ENCODE results near the gene TAF13. TPM values are rescaled to one million over a fixed set of nuclear protein-coding genes. Genes with fewer than 3 reads are reported as not detected.
"Not testable (repeated sequence)": the region's sequence is repeated elsewhere in the genome, so short reads cannot be mapped to it uniquely, and the experiment has no call there.

TAF13 gene
- total RNA-seq, 1 donor from 2014 or later: 25.0 TPM

DNA sequence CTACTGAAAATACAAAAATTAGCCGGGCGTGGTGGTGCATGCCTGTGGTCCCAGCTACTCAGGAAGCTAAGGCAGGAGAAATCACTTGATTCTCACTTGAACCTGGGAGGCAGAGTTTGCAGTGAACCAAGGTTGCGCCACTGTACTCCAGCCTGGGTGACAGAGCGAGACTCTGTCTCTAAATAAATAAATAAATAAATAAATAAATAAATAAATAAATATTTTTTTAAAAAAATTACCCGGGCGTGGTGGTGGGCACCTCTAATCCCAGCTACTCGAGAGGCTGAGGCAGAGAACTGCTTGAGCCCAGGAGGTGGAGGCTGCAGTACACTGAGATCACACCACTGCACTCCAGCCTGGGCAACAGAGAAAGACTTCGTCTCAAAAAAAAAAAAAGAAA lies 46.3 kb downstream of the TAF13 start:
- H3K27me3 Mint-ChIP-seq (ENCODE audit: low read depth); intact Hi-C loops (cut with micrococcal nuclease); DNase-seq (ENCODE audit: low spot score); H3K4me1 Mint-ChIP-seq (ENCODE audit: low read depth); H3K36me3 Mint-ChIP-seq (ENCODE audit: low read depth); H3K27ac Mint-ChIP-seq; H3K9me3 Mint-ChIP-seq; H3K4me3 Mint-ChIP-seq (ENCODE audit: low read depth): not testable (repeated sequence)

GRCh38 chr1:109027841-109028240 lies 48.0 kb downstream of the TAF13 start:
- Mint-ChIP-seq H3K27ac (no peak overlapping the region), H3K36me3 (ENCODE audit: low read depth) (no peaks in the 10 kb centered on the region), H3K4me3 (ENCODE audit: low read depth) (no peak overlapping the region), H3K4me1 (ENCODE audit: low read depth) (no peaks in the 10 kb centered on the region), H3K27me3 (ENCODE audit: low read depth) (no peaks in the 10 kb centered on the region), H3K9me3 (no peaks in the 10 kb centered on the region)
- DNase-seq (ENCODE audit: low spot score): no peak
- intact Hi-C loops (cut with micrococcal nuclease): no loop called here

- H3K9me3 Mint-ChIP-seq: no peaks in the 10 kb centered on the region
- no peaks in the 10 kb centered on the region for H3K4me1 Mint-ChIP-seq (ENCODE audit: low read depth)
- H3K36me3 Mint-ChIP-seq (ENCODE audit: low read depth): no peaks in the 10 kb centered on the region
- H3K27ac Mint-ChIP-seq: no peak overlapping the region
- H3K4me3 Mint-ChIP-seq (ENCODE audit: low read depth): no peak overlapping the region
- H3K27me3 Mint-ChIP-seq (ENCODE audit: low read depth): no peaks in the 10 kb centered on the region
- intact Hi-C loops (cut with micrococcal nuclease): no loop called here
- DNase-seq (ENCODE audit: low spot score): no peak
These were observed 50.1 kb downstream of the TAF13 start for GRCh38 chr1:109025694-109026093.

GRCh38 chr1:109024646-109025045 lies 51.2 kb downstream of the TAF13 start:
- intact Hi-C loops (cut with micrococcal nuclease): no loop called here
- no peak overlapping the region for H3K4me3 Mint-ChIP-seq (ENCODE audit: low read depth)
- H3K36me3 Mint-ChIP-seq (ENCODE audit: low read depth): peaks cover under 1% of the 10 kb centered on the region
- no peaks in the 10 kb centered on the region for H3K27me3 Mint-ChIP-seq (ENCODE audit: low read depth)
- no peak overlapping the region for H3K27ac Mint-ChIP-seq
- DNase-seq (ENCODE audit: low spot score): no peak
- H3K9me3 Mint-ChIP-seq: no peaks in the 10 kb centered on the region
- no peaks in the 10 kb centered on the region for H3K4me1 Mint-ChIP-seq (ENCODE audit: low read depth)

DNA sequence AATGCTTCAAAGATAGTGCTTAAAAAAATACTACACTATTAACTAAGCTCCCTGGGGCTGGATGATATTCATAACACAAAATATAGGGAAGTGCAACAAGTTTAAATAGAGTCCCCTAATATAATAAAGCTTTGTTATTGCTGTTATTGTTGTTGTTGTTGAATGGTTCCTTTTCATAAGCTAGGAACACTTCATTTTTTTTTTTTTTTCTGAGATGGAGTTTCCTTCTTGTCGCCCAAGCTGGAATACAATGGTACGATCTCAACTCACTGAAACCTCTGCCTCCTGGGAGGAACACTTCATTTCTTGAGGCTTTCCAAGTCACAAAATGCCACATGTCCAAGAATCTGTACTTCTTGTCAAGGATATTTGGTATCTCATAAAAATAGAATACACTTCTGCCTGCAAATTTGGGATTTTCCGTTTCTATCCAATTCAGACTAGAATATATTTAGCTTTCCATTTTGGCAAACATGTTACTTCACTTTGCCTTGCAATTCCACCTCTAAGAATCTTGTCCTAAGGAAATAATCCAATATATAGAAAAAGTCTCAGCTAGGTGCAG lies 55.0 kb downstream of the TAF13 start:
- Mint-ChIP-seq H3K27me3 (ENCODE audit: low read depth) (no peaks in the 10 kb centered on the region), H3K4me3 (ENCODE audit: low read depth) (no peak overlapping the region), H3K4me1 (ENCODE audit: low read depth) (peaks cover 1% of the 10 kb centered on the region), H3K9me3 (no peaks in the 10 kb centered on the region), H3K27ac (no peak overlapping the region), H3K36me3 (ENCODE audit: low read depth) (peaks cover 17% of the 10 kb centered on the region)
- intact Hi-C loops (cut with micrococcal nuclease): no loop called here
- no peak for DNase-seq (ENCODE audit: low spot score)

- intact Hi-C loops (cut with micrococcal nuclease); H3K4me1 Mint-ChIP-seq (ENCODE audit: low read depth); H3K27ac Mint-ChIP-seq; H3K27me3 Mint-ChIP-seq (ENCODE audit: low read depth); H3K9me3 Mint-ChIP-seq; DNase-seq (ENCODE audit: low spot score); H3K4me3 Mint-ChIP-seq (ENCODE audit: low read depth): not testable (repeated sequence)
- peaks cover 20% of the 10 kb centered on the region for H3K36me3 Mint-ChIP-seq (ENCODE audit: low read depth)
These were observed 58.1 kb downstream of the TAF13 start for GRCh38 chr1:109017719-109018118.

DNA sequence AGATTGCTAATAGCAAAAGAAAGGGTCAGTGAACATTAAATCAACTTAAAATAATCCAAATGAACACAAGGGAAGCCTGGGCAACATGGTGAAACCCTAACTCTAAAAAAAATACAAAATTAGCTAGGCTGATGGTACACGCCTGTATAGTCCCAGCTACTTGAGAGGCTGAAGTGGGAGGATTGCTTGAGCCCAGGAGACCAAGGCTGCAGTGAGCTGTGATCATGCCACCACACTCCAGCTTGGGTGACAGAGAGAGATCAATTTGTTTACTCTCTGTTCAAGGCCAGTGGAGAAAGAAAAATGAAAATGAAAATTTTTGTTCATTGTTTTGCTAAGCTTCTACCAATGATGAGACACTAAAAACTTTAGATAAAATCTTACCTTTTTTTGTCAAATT lies 58.7 kb downstream of the TAF13 start:
- no peak for DNase-seq (ENCODE audit: low spot score)
- Mint-ChIP-seq H3K4me1 (ENCODE audit: low read depth) (peaks cover 1% of the 10 kb centered on the region), H3K27ac (no peak overlapping the region), H3K9me3 (no peaks in the 10 kb centered on the region), H3K4me3 (ENCODE audit: low read depth) (no peak overlapping the region), H3K36me3 (ENCODE audit: low read depth) (peaks cover 20% of the 10 kb centered on the region), H3K27me3 (ENCODE audit: low read depth) (no peaks in the 10 kb centered on the region)
- intact Hi-C loops (cut with micrococcal nuclease): no loop called here

Other genes starting within 250 kb of the TAF13 start
- not detected in 2 replicates for gene AKNAD1, start 218.9 kb downstream of the TAF13 start, total RNA-seq
- gene GPSM2, start 199.0 kb downstream of the TAF13 start, total RNA-seq: 14.2 and 15.4 TPM in 2 replicates
- gene CLCC1, start 112.5 kb downstream of the TAF13 start, total RNA-seq: 21.8 and 26.7 TPM in 2 replicates
- gene WDR47, start 33.9 kb downstream of the TAF13 start, total RNA-seq: 10.4 and 11.1 TPM in 2 replicates
- 27.4 and 29.9 TPM in 2 replicates for gene TMEM167B, start 14.8 kb upstream of the TAF13 start, total RNA-seq
- gene ELAPOR1, start 38.1 kb upstream of the TAF13 start, total RNA-seq: 17.5 and 19.7 TPM in 2 replicates
- gene SARS1, start 137.9 kb upstream of the TAF13 start, total RNA-seq: 128 and 129 TPM in 2 replicates
- 3.8 and 4.3 TPM in 2 replicates for gene CELSR2, start 173.5 kb upstream of the TAF13 start, total RNA-seq
- 7.8 and 9.5 TPM in 2 replicates for gene PSRC1, start 207.1 kb upstream of the TAF13 start, total RNA-seq
- gene MYBPHL, start 231.0 kb upstream of the TAF13 start, total RNA-seq: not detected in 2 replicates